Activated gamma-delta T cell (primary cell): Measurements from ENCODE around the gene EVL.
A peak's percentile ranks its signal among the peaks of the same experiment; 100 is the strongest.
"Not testable (repeated sequence)": the region's sequence is repeated elsewhere in the genome, so short reads cannot be mapped to it uniquely, and the experiment has no call there.

Experiments used
- DNase-seq: peaks from one replicate; lab custom pipeline; 2025; lab: John Stamatoyannopoulos, UW

Gene EVL

DNA sequence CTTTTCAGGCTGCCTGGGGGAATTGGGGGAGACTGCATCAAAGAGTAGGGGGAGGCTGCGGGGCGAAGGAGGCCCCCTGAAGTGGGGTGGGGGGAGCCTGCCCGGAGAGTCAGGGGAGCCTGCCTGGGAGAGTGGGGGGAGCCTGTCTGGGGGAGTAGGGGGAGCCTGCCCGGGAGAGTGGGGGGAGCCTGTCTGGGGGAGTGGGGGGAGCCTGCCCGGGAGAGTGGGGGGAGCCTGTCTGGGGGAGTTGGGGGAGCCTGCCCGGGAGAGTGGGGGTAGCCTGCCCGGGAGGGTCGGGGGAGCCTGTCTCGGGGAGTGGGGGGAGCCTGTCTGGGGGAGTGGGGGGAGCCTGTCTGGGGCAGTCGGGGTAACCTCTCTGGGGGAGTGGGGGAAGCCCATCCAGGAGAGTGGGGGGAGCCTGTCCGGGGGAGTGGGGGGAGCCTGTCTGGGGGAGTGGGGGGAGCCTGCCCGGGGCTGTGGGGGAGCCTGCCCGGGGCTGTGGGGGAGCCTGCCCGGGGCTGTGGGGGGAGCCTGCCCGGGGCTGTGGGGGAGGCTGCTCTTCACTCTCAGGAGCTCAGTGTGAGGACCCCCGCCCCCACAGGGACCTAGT, 100.7 kb downstream of the EVL start:
- DNase-seq = no peak

DNA sequence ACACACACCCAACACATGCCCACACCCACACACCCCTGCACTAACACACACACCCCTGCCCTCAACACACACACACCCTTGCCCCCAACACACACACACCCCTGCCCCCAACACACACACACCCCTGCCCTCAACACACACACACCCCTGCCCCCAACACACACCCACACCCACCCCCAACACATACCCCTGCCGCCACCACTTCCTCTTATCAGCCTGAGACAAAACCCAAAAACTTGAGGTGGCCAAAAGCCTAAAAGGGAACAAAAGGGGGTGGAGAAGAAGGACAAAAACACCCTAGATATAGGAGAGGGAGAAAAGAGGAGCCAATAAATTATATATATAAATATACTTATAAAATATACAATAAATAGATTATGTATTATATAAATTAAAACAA, 103.3 kb downstream of the EVL start:
- DNase-seq = no peak

DNA sequence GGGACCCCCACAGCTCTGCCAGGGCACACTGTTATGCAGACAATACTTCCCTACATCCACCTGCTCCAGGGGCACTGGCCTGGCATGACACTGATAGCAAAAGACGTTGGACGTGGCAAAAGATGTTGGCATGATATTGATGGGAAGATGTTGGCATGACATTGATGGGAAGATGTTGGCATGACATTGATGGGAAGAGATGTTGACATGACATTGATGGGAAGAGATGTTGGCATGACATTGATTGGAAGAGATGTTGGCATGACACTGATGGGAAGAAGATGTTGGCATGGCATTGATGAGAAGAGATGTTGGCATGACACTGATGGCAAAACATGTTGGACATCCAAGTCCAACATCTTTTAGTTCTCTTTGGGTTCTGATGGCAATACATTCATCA, 105.7 kb downstream of the EVL start:
- no peak for DNase-seq

DNA sequence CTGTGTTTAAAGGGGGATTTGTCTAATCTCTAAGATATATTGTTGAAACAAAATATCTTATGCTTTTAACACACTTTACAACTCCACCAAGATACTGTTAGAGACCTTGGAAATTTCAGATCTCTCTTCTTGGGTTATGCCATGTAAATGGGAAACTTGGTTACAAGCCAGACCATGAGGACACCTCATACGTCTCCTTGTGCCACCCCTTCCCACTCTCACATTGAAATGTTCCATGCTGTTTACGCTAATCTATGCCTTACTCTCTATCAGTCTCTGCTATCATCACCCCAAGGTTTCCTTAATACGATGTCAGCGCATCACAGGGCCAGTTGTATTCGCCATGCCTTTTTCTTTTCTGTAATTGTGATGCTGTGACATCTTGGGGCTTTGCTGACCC, 107.6 kb downstream of the EVL start:
- DNase-seq = no peak

DNA sequence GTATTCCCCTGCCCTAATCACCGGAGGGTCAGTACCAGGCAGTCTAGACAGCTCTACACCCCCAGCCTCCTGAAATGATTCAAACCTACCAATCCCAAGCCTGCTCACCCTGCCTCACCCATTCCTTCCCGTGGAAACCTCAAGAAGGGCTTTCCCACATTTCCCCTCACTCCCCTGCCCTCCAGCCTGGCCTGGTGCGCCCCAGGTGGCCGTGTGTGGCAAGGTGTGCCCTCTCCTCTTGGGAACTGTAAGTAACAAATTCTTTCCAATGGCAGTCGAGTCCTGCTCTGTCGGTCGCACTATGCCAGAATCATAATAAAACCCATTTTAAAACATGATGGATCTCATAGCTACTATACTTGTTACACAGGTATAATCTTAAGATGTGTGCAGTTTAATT, 108.1 kb downstream of the EVL start:
- DNase-seq = no peak

DNA sequence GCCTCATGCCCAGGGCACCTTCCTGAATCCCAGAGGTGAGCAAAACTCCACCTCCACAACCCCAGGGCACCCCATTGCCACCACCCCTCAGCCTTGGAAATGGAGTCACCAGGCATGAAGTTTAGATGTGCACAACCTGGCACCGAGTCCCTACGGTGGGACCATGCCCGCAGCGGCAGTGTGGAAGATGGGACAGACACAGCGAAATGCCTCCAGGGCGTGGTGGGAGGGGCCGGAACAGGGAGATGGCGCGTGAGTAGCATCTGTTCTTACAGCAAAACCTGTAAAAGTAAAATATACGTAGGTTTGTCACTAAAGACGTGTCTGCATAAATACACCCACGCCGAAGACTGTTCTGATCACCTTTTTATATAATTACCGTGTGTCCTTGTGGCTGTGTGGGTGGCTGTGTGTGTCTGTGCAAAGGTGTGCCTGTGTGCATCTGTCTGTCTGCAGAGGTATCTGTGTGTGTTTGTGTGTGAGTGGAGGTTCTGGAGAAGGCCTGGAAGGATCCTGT, 111.6 kb downstream of the EVL start:
- DNase-seq = no peak

DNA sequence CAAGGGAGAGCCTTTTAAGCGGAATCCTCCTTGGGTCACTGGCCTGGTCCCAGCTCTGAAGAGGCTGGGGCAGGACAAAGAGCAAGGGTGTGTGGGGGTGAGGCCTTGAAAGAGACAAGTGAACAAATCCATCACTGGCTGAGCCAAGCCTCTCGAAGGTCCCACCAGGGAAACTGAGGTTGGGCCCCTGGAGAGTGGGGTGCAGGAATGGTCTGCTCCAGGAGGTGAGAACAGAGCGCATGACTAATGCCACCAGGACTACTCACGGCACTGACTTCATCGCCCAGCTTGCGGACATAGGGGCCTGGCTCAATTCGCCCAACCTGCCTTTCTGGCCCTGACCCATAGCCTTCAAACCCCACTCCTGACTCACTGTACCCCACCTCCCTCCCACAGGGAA, 113.5 kb downstream of the EVL start:
- no peak for DNase-seq

DNA sequence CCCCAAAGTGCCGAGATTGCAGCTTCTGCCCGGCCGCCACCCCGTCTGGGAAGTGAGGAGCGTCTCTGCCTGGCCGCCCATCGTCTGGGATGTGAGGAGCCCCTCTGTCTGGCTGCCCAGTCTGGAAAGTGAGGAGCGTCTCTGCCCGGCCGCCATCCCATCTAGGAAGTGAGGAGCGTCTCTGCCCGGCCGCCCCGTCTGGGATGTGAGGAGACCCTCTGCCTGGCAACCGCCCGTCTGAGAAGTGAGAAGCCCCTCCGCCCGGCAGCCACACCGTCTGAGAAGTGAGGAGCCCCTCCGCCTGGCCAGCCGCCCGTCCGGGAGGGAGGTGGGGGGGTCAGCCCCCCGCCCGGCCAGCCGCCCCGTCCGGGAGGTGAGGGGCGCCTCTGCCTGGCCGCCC, 115.4 kb downstream of the EVL start:
- DNase-seq = not testable (repeated sequence)

DNA sequence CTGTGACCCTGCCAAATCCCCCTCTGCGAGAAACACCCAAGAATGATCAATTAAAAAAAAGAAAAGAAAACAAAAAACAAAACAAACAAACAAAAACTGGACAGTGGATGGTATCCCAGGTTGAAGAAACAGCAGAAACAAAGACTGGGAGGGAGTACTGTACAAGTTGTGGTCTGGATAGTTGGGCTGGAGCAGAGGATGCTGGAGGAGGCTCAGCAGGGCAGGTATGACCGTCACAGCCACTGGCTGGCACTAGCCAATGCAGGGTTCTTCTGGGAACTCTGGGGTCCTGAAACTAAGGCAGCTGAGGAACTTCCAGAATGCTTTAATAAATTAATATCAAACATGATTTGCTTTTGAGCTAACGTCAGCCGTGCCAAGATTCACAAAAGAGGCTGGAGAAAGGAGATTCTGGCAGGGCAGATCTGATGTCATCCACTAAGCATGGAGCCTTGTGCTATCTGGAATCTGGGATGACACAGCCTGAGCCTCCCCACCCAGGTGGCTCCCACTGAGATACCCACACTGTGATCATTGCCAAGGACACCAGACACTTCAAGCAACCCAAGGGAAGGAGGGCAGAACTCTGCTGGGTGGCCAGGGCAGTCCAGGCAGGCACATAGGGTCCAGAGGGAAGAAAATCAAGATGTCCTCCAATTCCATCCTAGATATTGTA, 116.8 kb downstream of the EVL start:
- DNase-seq = not testable (repeated sequence)

DNA sequence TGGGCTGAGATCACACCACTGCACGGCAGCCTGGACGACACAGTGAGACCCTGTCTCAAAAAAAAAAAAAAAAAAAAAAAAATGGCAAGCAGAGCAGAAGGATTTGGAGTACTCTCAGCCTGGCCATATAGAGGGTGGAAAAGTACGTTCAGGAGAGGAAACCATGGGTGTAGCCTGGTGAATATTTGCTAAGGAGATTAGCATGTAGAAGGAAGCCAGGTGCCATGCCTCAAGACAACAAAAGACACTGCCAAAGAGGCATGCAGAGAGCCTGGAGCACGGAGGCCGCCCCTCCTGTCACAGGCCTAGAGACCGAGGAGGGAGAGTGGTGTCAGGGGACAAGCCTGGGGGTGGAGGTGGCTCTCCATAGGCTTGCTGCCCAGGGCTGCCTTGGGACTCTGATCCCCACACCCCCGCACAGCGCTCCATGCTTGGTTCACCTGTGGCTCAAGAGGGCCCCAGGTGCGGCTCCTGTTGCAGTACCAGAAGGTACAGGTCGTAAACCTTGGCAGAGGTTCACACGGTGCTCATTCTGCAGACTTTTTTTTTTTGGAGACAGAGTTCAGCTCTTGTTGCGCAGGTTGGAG, 122.1 kb downstream of the EVL start:
- no peak for DNase-seq

DNA sequence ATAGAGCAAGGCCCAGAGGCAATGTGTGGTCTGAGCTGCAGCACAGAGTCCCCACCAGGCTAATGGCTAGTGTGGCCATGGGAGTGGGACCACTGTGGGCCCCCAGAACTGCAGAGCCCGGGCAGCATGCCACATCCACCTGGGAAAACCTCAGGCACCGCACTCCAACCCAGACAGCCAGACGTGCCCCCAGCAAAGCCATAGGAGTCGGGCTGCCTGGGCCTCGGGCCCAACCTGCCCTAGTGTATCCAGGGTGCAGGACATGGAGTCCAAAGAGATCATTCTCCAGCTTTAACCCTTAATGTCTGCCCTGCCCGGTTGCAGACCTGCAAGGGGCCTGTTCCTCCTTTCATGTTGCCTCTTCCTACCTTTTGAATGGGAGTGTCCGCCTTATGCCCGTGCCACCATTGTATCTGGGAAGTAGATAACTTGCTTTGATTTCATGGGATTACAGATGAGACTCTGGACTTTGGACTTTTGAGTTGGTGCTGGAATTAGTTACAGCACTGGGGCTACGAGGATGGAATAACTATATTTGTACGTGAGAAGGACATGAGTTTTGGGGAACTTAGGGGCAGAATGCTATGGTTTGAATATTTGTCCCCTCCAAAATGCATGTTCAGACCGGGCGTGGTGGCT, 123.3 kb downstream of the EVL start:
- DNase-seq = no peak

DNA sequence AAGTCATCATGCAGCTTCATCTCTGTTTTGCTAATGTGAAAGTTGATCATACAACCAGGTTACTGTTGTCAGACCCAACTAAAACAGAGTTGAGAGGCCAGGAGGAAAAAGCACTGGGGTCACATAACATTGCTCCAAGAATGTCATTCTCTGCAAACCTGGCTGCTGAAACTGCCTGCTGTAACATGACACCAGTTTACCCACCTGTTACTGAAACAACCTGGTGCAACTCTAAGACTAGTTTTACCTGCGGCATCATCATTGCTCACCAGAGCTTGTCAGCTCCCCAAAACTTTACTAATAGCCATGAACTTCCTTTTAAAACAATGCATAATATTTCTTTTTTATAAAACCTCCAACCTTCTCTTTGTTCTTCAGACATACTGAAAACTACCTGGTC, 124.9 kb downstream of the EVL start:
- DNase-seq = no peak

DNA sequence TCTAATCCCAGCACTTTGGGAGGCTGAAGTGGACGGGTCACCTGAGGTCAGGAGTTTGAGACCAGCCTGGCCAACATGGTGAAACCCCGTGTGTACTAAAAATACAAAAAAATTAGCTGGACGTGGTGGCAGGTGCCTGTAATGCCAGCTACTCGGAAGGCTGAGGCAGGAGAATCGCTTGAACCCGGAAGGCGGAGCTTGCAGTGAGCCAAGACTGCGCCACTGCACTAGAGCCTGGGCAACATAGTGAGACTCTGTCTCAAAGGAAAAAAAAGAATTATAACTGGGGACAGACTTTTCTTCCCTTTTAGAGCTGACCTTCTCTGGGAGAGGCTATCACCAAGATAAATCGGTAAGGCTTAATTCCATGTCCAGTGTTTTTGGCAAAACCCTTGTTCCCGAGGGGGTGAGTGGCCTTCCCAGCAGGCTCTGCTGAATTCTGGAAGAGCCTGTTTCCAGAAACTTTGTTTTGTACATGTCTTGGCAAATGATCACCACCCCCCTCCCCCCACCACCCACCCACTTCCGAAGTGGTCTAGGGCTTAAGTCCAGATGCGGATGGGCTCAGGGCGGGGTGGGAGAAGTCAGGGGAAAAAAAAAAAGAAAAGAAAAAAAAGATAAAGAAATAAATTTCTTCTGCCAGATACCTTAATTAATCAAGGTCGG, 126.5 kb downstream of the EVL start:
- no peak for DNase-seq

DNA sequence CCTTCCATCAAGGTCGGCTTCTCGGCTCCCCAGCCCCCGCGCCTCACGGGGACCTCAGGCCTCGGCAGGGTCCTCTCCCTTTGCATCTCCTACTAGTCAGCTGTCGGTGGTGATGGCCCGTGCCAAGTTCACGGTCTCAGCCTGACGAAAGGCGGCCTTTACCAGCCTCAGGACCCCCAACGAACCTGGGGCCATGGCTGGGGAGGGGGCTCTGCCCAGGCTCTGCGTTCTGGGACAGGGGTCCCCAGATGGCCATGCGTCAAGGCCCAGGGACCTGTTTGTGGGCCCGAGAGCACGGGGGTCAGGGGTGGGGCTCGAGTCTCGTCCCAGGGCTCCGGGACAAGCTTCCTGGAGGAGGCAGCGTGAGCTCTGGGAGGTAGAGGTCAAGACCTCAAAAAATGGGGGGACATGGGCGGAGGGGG, 127.0 kb downstream of the EVL start:
- DNase-seq = no peak

DNA sequence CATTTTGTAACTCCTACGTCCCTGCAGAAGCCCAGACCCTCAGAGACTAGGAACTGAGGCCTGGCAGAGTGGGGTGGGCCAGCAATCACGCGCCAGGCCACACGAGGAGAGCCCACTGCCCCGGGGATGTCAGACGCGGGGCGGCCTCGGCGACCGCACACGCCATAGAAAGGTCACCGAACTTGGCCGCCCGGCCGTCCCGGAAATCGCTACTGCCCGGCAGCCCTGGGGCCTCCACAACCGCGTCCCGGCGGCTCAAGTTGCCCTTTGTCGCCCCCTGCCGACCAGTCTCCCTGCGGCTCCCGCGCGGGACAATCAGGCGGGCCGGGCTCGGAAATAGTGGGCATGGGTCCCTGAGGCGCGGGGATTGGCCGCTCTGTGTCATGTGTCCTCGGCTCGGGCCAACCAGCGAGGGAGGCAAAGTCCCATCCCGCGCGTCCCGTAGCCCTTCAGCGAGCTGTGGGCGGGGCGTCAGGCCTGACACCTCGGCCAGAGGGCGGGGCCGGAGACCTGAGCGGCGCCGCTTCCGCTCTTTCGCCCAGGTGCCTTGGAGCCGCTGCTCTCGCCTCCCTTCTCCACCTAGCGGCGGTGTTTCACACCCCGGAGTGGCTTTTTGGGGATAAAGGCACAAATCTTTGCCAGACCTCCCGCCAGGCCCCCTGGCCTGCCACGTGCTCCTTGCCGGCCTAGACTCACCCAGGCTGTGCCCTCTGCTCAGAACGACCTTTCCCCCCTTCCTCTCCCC, 127.6 kb downstream of the EVL start:
- peak; percentile 98 for DNase-seq
